ENCODE results near the gene OTOG.
"Not testable (repeated sequence)": the region's sequence is repeated elsewhere in the genome, so short reads cannot be mapped to it uniquely, and the experiment has no call there.

The OTOG gene

GRCh38 chr11:17606233-17607082 is 59.4 kb downstream of the OTOG start:
- DNase-seq (ENCODE audit: low read depth), result no peak

- DNase-seq (ENCODE audit: low read depth), result no peak
Measured at GRCh38 chr11:17607083-17607429, 60.0 kb downstream of the OTOG start.

- DNase-seq (ENCODE audit: low read depth), result no peak
Measured at GRCh38 chr11:17607591-17608570, 60.8 kb downstream of the OTOG start.

GRCh38 chr11:17608821-17609220 is 61.8 kb downstream of the OTOG start:
- no peak for DNase-seq (ENCODE audit: low read depth)

GRCh38 chr11:17609291-17610084 is 62.4 kb downstream of the OTOG start:
- no peak for DNase-seq (ENCODE audit: low read depth)

- no peak for DNase-seq (ENCODE audit: low read depth)
Measured at GRCh38 chr11:17610085-17610894, 63.2 kb downstream of the OTOG start.

- DNase-seq (ENCODE audit: low read depth), result no peak
Measured at GRCh38 chr11:17611049-17611448, 64.0 kb downstream of the OTOG start.

GRCh38 chr11:17611503-17612220 is 64.6 kb downstream of the OTOG start:
- DNase-seq (ENCODE audit: low read depth), result no peak

- no peak for DNase-seq (ENCODE audit: low read depth)
Measured at GRCh38 chr11:17612221-17613188, 65.4 kb downstream of the OTOG start.

GRCh38 chr11:17613428-17613962 is 66.4 kb downstream of the OTOG start:
- DNase-seq (ENCODE audit: low read depth), result no peak

- no peak for DNase-seq (ENCODE audit: low read depth)
Measured at GRCh38 chr11:17613983-17614382, 66.9 kb downstream of the OTOG start.

- DNase-seq (ENCODE audit: low read depth), result not testable (repeated sequence)
Measured at GRCh38 chr11:17622711-17623110, 75.7 kb downstream of the OTOG start.

- no peak for DNase-seq (ENCODE audit: low read depth)
Measured at GRCh38 chr11:17629113-17629512, 82.1 kb downstream of the OTOG start.

- DNase-seq (ENCODE audit: low read depth), result no peak
Measured at GRCh38 chr11:17630936-17631335, 83.9 kb downstream of the OTOG start.

GRCh38 chr11:17631702-17632365 is 84.8 kb downstream of the OTOG start:
- no peak for DNase-seq (ENCODE audit: low read depth)

- no peak for DNase-seq (ENCODE audit: low read depth)
Measured at GRCh38 chr11:17633279-17633986, 86.4 kb downstream of the OTOG start.

GRCh38 chr11:17633987-17634775 is 87.1 kb downstream of the OTOG start:
- DNase-seq (ENCODE audit: low read depth), result no peak
